Right lobe of liver (tissue), 4 donors: ENCODE data around the gene SSUH2.

ENCODE experiments used
- POLR2A ChIP-seq: fragments of 450-650 bp; IDR thresholded peaks from one replicate; pipeline ENCODE4 v1.6.1; 2017; ENCODE audit warnings: antibody characterized with exemption, mild to moderate bottlenecking
- TF ChIP-seq, protein P1 (sequence below), 4 donors: fragments of 200-600 bp in 3 of 4; fragments of 450-650 bp in 1 of 4; IDR thresholded peaks; one replicate each; pipeline versions ENCODE4 v1.5.1 to v1.8.0; 2016 to 2022; ENCODE audit warnings: antibody characterized with exemption in 4 of 4, mild to moderate bottlenecking in 2 of 4
- donor health status: DM: no; HTN: no; CAD: no.
- donor health status: DM: no; HTN: no; CAD: no.
- donor health status: DM: no; HTN: yes; CAD: no.

DNA sequence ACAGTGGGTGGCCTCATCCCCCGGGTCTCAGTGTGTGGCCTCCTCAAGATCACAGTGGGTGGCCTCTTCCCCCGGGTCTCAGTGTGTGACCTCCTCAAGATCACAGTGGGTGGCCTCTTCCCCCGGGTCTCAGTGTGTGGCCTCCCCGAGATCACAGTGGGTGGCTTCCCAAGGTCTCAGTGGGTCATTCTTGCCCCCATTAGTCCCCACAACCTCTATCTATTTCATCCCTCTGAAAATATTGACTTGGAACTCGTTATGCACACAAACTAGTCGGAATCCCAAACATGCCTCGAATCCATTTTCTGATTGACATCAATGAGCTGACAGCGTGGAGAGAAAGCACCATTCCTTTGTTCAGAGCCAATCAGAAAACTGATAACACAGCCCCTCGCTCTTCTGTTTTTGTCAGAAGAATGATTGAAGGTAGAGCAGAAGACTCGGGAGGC lies 10.8 kb upstream of the SSUH2 start:
- no peak for TF ChIP-seq POLR2A
- TF ChIP-seq, protein P1, sequence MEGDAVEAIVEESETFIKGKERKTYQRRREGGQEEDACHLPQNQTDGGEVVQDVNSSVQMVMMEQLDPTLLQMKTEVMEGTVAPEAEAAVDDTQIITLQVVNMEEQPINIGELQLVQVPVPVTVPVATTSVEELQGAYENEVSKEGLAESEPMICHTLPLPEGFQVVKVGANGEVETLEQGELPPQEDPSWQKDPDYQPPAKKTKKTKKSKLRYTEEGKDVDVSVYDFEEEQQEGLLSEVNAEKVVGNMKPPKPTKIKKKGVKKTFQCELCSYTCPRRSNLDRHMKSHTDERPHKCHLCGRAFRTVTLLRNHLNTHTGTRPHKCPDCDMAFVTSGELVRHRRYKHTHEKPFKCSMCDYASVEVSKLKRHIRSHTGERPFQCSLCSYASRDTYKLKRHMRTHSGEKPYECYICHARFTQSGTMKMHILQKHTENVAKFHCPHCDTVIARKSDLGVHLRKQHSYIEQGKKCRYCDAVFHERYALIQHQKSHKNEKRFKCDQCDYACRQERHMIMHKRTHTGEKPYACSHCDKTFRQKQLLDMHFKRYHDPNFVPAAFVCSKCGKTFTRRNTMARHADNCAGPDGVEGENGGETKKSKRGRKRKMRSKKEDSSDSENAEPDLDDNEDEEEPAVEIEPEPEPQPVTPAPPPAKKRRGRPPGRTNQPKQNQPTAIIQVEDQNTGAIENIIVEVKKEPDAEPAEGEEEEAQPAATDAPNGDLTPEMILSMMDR (IDR thresholded peaks at IDR 0.05) = no peak
